Eye (tissue), 1 donor: ENCODE measurements around the gene IL1RAPL2.
"Not testable (repeated sequence)": the region's sequence is repeated elsewhere in the genome, so short reads cannot be mapped to it uniquely, and the experiment has no call there.

Source experiments
- DNase-seq: peaks from one replicate; pipeline ENCODE4 v3.0.0-alpha.2; 2015

IL1RAPL2 gene

GRCh38 chrX:104565791-104566680, at the start of gene IL1RAPL2:
TSS of gene IL1RAPL2 (plus strand) at chrX:104566199.
- DNase-seq, result peak; percentile 71

DNA sequence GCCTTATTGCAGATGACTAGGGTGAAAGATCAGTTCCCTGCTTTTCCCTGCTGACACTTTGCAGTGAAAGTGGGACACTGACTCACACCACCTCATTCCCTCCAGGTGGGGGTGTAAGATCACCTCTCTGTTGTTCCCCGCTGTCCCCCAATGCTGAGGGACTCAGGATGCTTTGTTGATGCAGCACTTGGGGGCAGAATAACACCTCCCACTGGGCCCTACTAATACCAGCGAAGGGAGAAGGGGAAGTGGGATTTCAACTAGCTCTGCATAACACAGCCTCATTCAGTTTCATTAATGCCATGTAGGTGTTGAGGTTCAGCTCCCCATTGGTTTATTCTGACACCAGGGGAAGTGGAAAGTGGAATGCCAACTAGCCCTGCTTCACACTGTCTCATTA, 43.6 kb upstream of the IL1RAPL2 start:
- no peak for DNase-seq

- no peak for DNase-seq
These were observed 42.1 kb upstream of the IL1RAPL2 start for GRCh38 chrX:104523858-104524257.

- DNase-seq, result no peak
These were observed 26.9 kb upstream of the IL1RAPL2 start for GRCh38 chrX:104539081-104539480.

DNA sequence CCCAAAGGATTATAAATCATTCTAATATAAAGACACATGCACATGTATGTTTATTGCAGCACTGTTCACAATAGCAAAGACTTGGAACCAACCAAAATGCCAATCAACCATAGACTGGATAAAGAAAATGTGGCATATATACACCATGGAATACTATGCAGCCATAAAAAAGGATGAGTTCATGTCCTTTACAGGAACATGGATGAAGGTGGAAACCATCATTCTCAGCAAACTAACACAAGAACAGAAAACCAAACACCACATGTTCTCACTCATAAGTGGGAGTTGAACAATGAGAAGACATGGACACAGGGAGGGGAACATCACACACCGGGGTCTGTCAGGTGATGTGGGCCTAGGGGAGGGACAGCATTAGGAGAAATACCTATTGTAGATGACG, 23.6 kb upstream of the IL1RAPL2 start:
- DNase-seq, result not testable (repeated sequence)

- DNase-seq, result no peak
These were observed 1.7 kb upstream of the IL1RAPL2 start for GRCh38 chrX:104564335-104564734.

DNA sequence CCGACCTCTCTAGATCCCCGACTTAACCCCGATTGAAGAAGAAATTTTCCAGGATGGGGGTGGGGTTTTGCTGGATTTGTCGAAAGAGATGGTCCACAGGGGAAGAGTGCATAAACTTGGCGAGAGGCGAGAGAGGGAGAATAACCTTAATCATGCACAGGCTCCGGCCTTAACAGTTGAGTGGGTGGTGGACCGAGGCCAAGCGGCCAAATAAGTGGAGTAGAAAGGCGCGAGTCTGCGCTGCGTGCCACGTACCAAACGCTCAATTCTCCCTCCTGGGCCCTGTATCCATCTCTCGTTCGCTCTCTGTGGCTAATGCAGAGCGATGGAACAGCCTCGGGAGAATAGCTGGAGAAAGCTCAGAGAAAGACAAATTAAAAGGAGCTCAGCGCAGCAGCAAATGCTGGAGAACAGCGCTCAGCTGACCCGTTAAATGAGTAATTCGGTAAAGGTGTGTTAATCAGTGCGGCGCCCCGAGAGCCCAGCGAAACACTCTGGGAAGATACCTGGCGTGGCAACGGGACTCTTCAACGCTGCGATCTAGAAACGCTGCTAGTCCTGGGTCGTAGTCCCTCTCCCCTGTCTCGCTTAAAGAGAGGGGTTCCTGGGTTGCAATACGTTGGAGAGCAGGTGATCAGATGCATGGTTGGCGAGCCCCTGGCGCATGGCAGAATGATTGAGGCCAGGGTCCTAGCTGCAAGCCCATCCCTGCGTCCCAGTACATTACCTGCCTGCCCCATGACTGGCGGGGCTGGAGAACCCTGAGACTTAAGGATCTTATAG, 887 bp upstream of the IL1RAPL2 start:
- DNase-seq, result peak; percentile 35

DNA sequence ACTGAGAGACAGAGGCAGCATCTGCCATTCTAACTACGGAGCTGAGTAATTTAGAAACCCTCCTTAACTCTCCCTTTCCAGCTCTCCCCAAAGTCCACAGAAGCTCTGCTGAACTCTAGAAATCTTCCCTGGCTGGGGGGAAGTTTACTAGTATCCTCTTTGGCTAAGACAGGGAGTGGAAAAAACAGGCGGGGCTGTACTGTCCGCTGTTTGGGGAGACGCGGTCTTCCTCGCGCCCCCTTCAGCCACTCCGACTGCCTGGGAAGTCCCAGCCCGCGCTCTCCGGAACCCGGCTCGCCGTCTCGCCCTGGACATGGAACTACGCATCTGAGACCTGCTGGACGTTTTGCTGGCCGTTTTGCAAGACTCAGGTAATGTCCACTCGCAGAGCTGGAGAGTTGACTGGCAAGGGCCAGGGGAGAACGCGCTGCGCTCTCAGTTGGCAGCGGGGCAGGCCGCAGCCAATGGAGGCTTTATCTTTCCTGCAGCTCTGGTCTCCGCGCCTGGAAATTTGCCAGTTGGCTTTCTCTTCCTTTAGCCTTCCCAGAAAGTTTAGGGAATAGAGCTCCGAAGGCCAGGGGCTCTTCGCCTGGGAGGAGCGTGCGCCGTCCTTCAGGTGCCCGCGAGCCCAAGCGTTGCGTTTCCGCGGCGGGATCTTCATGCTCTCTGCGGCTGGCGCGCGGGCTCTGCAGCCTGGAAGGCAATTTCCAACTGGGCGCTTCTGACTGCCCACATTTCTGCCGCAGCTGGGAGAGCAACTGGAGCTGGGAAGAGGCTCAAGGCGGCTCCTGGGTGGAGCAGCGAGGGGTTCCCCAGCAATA, 892 bp downstream of the IL1RAPL2 start:
- DNase-seq, result peak; percentile 34

GRCh38 chrX:104567506-104567905, 1.5 kb downstream of the IL1RAPL2 start:
- DNase-seq, result peak; percentile 8

DNA sequence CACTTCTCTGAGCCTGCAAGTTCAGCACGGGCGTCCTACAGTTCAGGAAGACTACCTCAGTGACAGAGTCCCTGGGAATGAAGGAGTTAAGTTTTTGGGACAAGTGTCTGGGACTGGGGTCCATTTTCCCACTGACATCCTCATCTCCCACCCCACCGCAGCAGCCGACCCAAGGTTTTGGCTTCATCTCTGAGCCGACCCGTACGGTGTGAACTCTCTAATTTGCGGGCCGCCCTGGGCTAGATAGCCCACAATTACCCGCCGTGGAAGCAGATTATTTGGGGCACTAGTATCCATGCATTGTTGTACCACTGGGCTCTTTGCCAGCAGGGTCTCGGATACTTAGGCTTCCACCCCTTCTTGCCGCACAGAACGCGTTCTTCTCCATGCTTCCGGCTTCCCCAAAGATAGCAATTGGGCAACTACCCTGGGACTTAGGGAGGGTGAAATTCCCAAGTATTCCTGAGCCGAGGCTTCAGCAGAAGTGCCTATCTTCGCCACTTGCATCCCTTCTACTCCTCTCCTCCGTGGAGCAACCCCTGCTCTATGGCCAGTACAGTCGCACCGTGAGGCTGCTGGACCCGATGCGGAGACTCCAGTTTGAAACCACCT, 2.4 kb downstream of the IL1RAPL2 start:
- peak; percentile 5 for DNase-seq

DNA sequence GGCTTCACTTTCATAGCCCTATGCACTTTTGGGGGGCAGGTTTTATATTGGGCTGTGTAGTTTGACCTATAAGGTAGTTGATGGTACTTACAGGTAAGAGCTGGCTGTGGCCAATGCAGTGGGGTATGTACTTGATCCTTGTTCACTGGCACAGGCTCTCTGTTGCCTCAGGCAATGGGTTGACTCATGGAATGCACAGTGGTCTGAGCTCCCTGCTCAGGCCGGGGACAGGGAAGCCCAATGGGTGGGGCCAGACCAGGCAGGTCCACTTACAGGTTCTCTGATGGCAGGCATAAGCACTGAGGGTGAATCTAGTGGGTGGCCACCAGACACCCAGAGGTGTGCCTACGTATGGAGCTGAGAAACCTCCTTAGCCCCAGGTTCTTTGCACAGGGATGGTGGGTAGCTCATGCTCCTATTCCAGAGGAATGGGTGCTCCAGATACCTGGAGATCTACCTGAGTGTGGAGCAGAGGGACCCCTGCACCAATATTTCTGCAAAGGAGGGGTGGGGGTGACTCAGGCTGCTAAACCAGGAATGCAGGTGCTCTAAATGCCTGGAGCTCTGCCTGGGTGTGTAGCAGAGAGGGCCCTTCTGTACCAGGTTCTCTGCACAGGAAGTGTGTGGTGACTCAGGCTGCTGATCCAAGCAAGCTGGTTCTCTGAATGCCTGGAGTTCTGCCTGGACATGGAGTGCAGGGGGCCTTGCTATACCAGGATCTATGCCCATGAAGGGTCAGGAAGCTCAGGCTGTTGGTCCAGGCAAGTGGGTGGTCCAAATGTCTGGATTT, 52.3 kb downstream of the IL1RAPL2 start:
- no peak for DNase-seq

- DNase-seq, result no peak
These were observed 55.8 kb downstream of the IL1RAPL2 start for GRCh38 chrX:104621781-104622180.

DNA sequence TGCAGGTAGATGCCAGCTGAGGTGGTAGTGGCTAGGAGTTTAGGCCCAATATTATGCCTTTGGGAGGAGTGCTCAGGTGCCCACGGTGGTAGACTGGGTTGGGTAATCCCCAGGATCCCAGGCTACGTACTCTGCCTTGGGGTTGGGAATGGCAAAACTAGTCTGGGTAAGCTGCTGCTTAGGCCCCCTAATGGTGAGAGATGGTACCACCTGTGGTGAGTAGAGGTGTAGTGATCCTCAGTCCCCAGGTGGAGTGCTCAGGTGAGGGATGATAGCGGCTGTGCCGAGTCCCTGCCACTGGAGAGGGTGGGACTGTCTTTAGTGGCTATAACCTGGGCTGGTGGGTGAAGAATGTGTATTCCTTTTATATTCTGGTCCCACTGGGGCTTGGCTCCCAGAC, 75.2 kb downstream of the IL1RAPL2 start:
- DNase-seq, result no peak

DNA sequence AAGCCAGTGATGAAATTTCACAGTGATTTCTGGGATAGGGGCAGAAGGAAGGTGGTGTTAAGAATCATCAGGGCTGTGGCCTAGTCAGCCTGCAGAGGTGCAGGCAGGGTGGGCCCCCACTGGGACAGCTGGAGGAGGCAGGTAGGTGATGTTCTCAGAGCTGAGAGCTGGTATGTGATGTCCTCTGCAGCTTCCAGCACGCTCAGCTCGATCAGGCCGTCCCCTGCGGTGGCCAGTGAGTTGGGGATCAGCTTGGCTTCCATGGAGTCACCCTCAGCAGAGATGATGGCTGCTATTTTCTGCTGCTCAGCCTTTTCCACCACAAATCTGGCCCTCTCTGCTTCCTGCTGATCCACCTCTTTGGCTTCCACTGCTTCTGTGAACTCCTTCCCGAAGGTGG, 81.1 kb downstream of the IL1RAPL2 start:
- no peak for DNase-seq

- DNase-seq, result peak; percentile 13
These were observed 93.2 kb downstream of the IL1RAPL2 start for GRCh38 chrX:104659005-104659744.

DNA sequence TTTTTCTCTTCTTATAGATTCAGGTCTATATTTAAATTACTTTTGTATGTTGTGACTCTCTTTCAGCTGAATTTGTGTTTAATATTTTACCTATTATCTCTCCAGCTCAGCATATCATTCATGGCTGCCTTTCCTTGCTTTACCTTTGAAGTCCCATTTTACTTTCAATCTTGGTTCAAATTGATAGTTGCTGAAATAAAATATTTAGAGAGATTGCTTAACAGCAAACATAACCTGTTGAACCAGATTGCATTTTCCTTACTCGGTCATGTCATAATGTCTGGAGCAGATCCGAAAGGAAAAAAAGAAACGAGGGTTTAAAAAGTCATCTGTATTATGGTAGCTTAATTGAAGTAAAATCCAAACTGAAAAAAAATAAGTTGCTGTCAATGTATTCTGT, 94.1 kb downstream of the IL1RAPL2 start:
- no peak for DNase-seq

- DNase-seq, result no peak
These were observed 96.7 kb downstream of the IL1RAPL2 start for GRCh38 chrX:104662694-104663093.

DNA sequence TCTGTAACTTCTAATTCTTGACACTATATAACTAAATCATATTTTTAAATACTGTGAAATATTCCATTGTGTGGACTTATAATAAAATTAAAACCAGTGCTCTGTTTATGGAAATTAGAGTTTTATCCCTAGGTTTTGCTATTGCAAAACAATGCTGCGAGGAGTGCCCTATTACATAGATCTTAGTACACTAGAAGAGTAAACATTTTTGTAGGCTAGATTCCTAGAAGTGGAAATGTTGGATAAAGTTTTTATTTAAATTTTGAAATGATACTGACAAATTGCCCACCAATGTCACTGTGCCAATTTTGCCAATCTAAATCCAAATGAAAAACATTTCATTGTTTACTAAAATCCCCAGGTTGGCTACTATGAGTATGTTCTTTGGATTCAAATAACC, 99.7 kb downstream of the IL1RAPL2 start:
- no peak for DNase-seq

- peak; percentile 50 for DNase-seq
These were observed 102.6 kb downstream of the IL1RAPL2 start for GRCh38 chrX:104668550-104668949.

- DNase-seq, result no peak
These were observed 103.1 kb downstream of the IL1RAPL2 start for GRCh38 chrX:104669063-104669462.

GRCh38 chrX:104670051-104670450, 104.1 kb downstream of the IL1RAPL2 start:
- no peak for DNase-seq
